ENCODE data around the gene GSTM4.
"Not testable (repeated sequence)": the region's sequence is repeated elsewhere in the genome, so short reads cannot be mapped to it uniquely, and the experiment has no call there.

GSTM4 gene

GRCh38 chr1:109702940-109703339 is 47.0 kb downstream of the GSTM4 start:
- DNase-seq (ENCODE audit: low read depth, low spot score) = not testable (repeated sequence)

GRCh38 chr1:109704173-109704572 is 48.3 kb downstream of the GSTM4 start:
- no peak for DNase-seq (ENCODE audit: low read depth, low spot score)

- no peak for DNase-seq (ENCODE audit: low read depth, low spot score)
Measured at GRCh38 chr1:109705411-109705810, 49.5 kb downstream of the GSTM4 start.

GRCh38 chr1:109708949-109709348 is 53.0 kb downstream of the GSTM4 start:
- DNase-seq (ENCODE audit: low read depth, low spot score) = not testable (repeated sequence)

GRCh38 chr1:109709822-109710221 is 53.9 kb downstream of the GSTM4 start:
- not testable (repeated sequence) for DNase-seq (ENCODE audit: low read depth, low spot score)

All from activated naive CD8-positive, alpha-beta T cell treated with anti-CD3 and anti-CD28 coated beads, Interleukin-2, amount 50 U/mL, for 16 hours (primary cell).